SH-SY5Y (cell line): ENCODE measurements around the gene HS6ST1.

Experiments
- GATA2 ChIP-seq: IDR thresholded peaks from 2 replicates; pipeline ENCODE4 v1.6.1; 2011; ENCODE audit warnings: mild to moderate bottlenecking, low read depth, low read length
- GATA3 ChIP-seq: IDR thresholded peaks from 2 replicates; pipeline ENCODE4 v1.6.1; 2011; ENCODE audit warnings: low read depth, mild to moderate bottlenecking, low read length, moderate library complexity

GRCh38 chr2:128308889-128309279 is 9.8 kb downstream of the HS6ST1 start:
- TF ChIP-seq GATA2: no peak
- no peak for TF ChIP-seq GATA3
